NCI-H226 (cell line): Measurements from ENCODE around the gene ADAP1.

ENCODE experiments used
- DNase-seq: peaks from one replicate; pipeline ENCODE4 v3.0.0-alpha.2; 2015

ADAP1 gene

GRCh38 chr7:903921-904755 lies 50.3 kb downstream of the ADAP1 start:
- DNase-seq = no peak

GRCh38 chr7:902996-903395 lies 51.5 kb downstream of the ADAP1 start:
- DNase-seq = no peak

- peak; percentile 96 for DNase-seq
These were observed 52.9 kb downstream of the ADAP1 start for GRCh38 chr7:901388-902154.

GRCh38 chr7:901041-901387 lies 53.5 kb downstream of the ADAP1 start:
- DNase-seq = no peak

GRCh38 chr7:900331-901040 lies 54.0 kb downstream of the ADAP1 start:
- DNase-seq = no peak

- DNase-seq = no peak
These were observed 54.7 kb downstream of the ADAP1 start for GRCh38 chr7:899806-900205.

- DNase-seq = no peak
These were observed 55.4 kb downstream of the ADAP1 start for GRCh38 chr7:898855-899681.

- DNase-seq = no peak
These were observed 56.0 kb downstream of the ADAP1 start for GRCh38 chr7:898460-898854.

- DNase-seq = no peak
These were observed 56.6 kb downstream of the ADAP1 start for GRCh38 chr7:897771-898376.

GRCh38 chr7:897086-897485 lies 57.4 kb downstream of the ADAP1 start:
- DNase-seq = no peak

GRCh38 chr7:896346-897075 lies 58.0 kb downstream of the ADAP1 start:
- DNase-seq = no peak

- DNase-seq = no peak
These were observed 58.9 kb downstream of the ADAP1 start for GRCh38 chr7:895451-896052.

GRCh38 chr7:894927-895450 lies 59.5 kb downstream of the ADAP1 start:
- no peak for DNase-seq

GRCh38 chr7:894164-894867 lies 60.2 kb downstream of the ADAP1 start:
- no peak for DNase-seq

- DNase-seq = no peak
These were observed 60.8 kb downstream of the ADAP1 start for GRCh38 chr7:893686-894085.

GRCh38 chr7:892648-893593 lies 61.6 kb downstream of the ADAP1 start:
- no peak for DNase-seq

- DNase-seq = no peak
These were observed 62.7 kb downstream of the ADAP1 start for GRCh38 chr7:891805-892204.

- no peak for DNase-seq
These were observed 63.2 kb downstream of the ADAP1 start for GRCh38 chr7:891291-891690.

GRCh38 chr7:890868-891267 lies 63.6 kb downstream of the ADAP1 start:
- no peak for DNase-seq
